ENCODE data around the gene ECE1.
"Not testable (repeated sequence)": the region's sequence is repeated elsewhere in the genome, so short reads cannot be mapped to it uniquely, and the experiment has no call there.

Gene ECE1

DNA sequence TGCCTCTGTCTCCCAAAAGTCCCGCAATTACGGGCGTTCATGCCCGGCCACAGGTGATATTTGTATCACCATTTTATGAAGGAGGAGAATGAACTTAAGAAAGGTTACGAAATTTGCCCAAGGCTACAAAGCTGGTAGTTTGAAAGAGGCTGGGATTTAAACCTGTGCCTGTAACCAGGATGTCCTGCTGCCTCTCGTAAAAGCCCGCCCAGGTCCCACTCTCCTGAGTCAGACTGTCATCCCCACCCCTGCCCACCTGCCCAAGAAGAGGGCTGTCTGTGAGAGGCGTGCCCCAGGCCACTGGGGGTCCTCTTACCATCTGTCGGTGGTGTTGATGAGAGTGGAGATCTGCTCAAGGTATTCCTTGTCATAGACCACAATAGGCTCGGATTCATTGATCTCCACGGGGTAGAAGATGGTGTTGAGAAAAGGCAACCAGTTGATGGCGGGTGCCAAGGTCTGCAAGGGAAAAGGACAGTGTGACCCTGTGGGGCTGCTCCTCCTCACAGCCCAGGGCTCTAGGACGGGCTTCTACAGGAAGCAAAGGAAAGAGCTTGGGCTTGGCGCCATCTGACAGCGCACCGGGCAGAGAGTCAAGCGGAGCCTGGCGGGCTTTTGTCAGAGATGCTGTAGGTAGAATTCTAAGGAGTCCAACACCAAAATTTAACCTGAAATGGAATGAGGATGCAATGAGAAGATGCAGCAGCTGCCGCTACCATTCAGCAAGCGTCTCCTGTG is 43.2 kb downstream of the ECE1 start:
- DNase-seq: no peak

- DNase-seq: no peak
These were observed 44.5 kb downstream of the ECE1 start for GRCh38 chr1:21245688-21246229.

DNA sequence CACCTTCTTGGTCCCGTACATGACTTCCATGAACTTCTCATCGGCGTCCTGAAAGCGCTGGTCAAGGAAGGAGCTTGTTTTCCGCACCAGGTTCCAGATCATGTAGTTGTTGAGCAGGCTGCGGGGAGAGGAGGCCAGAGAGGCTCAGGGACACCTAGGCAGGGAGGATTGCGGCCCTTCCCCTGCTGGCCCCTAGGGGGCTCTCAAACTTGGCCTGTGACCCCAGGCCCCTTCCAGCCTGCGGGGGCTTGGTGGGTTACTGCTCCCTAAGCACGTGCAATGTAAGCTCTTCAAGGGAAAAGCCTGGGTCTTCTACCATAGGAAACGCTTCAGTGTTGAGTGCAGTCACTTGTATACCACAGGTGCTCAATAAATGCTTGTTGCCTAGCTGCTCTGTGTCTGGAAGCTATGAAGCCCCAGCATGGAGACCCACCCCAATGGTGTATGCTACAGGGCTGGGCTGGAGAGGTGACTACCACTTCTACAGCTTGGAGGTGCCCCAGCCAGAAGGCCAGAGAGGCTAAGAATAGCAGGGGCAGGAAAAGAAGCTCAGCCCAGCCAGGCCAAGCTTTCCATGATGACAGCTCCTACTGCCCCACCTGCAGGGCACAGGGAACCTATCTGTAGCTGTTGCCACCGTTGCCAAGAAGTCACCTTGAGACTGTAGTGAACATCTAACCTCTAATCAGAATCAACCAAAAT is 45.1 kb downstream of the ECE1 start:
- DNase-seq: no peak

GRCh38 chr1:21244154-21244553 is 46.1 kb downstream of the ECE1 start:
- DNase-seq: no peak

- no peak for DNase-seq
These were observed 47.4 kb downstream of the ECE1 start for GRCh38 chr1:21242846-21243245.

GRCh38 chr1:21241771-21242581 is 48.3 kb downstream of the ECE1 start:
- DNase-seq: no peak

DNA sequence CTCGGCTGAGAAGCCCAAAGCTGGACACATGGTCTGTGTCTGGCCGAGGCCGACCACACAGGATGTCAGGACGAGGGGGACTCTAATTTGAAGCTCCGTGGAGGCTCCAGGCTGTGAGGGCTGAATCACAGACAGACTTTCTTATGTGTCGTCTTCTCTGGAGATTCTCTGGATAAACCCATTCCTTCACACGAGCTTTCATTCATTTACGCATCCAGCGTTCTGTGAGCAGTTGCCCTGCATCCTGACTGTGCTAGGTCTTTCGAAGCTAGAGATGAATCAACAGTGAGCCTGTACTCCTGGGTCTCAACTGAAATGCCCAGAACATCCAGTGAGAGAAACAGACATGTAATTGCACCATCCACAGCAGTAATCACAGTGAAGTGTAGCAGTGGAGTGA is 49.6 kb downstream of the ECE1 start:
- no peak for DNase-seq

DNA sequence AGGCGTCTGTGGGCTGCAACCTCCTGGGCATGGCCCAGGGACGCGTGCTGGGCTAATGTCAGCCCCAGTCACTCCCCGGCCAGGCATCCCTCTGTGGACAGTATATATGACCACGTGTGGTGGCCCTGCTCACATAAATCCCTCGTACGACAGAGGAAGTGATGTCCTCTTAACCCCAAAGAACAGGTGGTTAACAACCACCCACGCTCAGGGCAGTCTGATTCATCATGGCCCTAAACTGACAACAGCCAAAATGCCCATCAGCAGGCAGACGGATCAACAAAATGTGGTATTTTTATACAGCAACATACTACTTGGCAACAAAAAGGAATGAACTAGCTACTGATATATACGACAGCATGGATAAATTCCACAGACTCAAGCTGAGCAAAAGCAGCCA is 51.0 kb downstream of the ECE1 start:
- DNase-seq: no peak

DNA sequence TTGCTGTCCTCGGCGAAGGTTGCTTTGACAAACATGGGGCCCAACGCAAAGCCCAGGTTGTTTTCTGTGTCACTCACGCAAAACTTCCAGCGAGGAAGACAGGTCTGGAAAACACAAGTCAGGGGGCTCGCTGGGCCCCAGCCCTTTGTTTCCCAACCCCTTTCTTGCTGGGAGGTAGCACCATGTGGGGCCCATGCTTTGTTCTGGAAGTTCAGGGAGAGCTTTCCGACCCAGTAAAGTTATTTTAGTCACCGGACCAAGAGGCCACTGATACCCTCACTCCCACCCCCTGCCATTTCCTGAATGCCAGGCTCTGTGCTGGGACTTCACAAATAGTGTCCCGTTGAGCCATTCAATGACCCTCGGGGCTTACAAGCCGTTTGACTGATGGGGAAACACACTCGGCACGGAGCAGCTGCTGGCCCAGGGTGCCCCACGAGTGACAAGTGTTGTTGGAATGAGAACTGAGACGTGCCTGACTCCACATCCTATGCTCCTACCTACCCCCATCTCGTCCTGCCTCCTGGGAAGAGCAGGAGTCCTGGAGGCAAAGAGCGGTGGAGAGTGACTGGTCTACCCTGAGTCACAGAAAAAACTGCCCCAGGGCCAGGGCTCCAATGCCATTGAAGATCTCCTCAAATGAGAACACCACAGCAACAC is 52.0 kb downstream of the ECE1 start:
- no peak for DNase-seq

DNA sequence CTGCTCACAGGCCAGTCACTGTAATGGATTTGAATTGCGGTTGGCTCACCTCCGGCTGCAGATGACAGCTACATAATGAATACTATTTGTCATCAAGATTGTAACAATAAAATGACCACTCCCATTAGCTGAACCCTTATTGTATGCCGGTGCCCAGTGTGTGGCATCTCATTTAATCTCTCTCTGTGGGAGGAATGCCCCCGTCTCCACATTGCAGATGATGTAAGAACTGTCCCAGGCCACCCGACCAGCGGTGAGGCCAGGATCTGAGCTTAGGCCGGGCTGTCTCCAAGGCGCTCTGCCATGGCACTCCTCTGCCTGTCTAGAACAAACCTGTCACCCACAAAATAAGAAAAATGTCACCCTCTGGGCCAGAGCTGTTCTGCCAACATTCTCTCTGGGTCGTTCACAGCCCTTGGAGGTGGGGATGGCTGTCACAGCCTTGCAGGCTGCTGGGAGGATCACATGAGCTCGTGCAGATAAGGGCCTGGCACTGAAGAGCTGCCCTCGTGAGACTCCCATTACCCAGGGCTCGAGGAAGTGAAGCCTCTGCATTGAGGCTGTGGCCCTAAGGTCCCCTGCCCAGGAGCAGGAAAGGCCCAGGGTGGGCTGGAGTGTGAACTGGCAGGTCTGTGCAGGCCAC is 52.7 kb downstream of the ECE1 start:
- no peak for DNase-seq

DNA sequence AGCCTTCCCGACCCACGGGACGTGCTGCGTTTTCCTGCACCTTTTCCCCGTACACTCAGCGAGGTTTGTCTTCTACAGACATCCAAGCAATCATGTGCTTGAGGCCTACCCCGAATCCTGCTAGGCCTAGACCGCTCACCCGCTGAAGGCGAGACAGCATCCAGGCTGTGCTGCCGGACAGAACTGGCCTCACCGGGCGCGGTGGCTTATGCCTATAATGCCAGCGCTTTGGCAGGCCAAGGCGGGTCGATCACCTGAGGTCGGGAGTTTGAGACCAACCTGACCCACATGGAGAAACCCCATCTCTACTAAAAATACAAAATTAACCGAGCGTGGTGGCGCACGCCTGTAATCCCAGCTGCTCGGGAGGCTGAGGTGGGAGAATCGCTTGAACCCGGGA is 54.1 kb downstream of the ECE1 start:
- no peak for DNase-seq

DNA sequence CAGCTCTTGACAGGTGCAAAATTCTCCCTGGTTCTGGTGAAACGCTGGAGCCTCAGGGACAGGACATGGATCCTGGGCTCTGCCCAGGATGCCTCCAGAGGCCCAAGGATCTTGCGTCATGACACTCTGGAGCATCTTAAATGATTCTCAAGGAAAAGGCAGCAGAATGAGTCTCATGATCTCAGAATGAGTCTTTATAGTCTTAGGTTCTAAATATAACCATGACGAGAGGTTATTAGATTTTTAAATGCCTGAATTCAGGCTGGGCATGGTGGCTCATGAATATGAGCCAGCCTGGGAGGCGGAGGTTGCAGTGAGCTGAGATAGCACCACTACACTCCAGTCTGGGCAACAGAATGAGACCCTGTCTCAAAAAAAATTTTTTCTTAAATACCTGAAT is 55.5 kb downstream of the ECE1 start:
- no peak for DNase-seq

DNA sequence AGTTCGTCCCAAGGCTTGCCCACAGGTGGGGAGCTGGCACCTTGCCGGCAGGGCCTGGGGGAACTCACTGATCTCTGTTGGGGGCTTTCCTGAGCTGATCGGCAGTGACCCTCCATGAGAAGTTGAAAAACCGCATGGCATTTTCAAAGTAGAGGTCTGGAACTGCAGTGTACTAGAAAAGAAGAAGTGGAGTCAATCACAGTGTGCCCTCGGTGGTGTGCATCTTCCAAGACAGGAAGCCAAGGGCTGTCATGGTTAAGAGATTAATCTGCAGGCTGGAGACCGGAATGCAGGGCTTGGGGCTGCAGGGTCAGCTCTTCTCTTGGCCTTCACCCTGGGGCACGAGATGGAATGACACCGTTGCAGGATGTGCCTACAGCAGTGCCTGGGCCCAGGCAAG is 56.8 kb downstream of the ECE1 start:
- DNase-seq: no peak

DNA sequence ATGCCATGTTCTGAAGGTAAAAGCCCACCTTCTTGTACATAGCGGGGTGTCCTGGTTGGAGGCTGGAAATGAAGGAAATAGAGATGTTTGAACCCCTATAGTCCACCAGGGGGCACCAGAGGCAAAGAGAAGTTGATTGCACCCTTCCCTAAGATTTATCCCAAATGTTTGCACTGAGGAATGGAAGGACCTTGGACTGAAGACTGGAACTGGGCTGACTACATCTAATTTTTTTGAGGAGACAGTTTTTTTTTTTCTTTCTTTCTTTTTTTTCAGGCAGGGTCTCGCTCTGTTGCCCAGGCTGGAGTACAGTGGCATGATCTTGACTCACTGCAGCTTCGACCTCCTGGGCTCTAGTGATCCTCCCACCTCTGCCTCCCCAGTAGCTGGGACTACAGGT is 58.2 kb downstream of the ECE1 start:
- peak; percentile 33 for DNase-seq

DNA sequence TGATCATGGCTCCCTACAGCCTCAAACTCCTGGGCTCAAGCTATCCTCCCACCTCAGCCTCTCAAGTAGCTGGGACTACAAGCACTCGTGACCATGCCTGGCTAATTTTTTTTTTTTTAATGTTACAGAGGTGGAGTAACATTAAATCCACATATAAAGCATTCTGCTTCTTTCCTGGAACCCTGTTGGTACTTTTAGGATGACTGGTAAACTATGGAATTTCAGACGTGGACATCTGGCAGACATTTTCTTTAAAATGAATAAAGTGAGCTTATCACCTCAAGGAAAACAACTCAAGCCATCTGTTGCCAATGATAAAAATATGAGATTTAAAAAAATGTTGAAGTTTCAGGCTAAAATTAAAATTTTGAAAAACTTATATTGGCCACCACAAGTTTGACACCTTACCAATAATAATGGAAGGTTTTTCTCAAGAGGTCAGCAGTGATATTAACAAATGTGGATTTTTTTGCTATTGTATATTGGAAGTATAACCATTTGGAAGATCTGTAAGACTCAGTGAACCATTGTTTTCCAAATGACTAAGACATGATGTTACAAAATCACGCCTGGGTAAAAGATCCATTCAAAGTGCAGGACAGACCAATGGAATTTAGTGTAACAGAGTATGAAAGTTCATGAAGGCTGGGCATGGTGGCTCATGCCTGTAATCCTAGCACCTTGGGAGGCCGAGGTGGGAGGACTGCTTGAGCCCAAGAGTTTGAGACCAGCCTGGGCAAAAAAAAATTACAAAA is 60.8 kb downstream of the ECE1 start:
- no peak for DNase-seq

GRCh38 chr1:21228224-21228623 is 62.0 kb downstream of the ECE1 start:
- not testable (repeated sequence) for DNase-seq

DNA sequence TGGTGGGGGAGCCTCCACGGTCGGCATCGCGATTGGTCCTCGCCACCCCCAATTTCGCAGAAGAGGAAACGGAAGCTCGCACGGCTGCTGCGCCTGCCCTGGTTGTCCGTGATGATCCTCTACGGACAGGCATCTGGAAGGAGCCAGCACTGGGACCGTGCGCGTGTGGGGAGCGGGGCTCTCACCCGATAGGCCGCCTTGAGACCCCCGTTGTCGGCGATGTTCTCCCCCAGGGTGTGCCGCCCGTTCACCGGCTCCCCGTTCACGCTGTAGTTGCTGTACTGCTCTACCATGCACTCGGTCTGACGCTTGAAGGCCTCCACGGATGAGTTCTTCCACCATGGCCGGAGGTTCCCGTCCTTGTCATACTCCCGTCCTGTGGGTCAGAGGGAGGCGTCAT is 65.2 kb downstream of the ECE1 start:
- DNase-seq: no peak

DNA sequence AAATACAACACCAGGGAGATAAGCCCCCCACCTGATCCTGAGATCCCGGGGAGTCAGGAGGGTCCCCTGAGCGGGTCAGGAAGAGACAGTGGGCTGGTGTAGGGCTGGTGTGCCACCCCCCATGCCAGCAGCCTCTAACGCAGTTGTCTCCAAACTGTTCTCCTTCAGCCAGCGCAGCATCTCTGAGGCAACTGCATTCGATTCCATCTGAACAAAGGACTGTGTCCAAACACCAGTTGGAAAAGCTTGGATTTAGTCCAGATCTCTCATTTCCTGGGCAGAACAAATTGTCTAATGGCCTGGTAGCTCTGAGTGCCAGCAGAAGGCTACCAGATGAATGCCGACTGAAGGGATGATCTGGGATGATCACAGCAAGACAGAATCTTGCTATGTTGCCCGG is 69.4 kb downstream of the ECE1 start:
- no peak for DNase-seq

DNA sequence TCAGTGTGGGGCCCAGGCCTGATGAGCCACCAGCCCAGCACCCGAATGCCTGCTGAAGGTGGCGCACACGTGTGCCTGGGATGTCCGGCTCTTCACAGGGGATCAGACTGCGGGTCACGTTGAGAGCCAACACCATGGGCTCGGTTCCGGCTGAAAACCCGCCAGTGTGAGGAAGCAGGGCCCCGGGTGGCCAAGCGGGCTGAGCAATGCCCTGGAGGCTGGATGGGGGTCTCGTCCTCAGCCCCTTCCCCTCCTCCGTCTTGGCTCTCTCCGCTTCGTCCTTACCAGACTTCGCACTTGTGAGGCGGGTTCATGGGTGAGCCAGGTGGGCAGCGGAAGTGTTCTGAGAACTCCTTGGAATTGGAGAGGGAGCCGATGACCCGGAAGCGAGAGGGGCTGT is 70.6 kb downstream of the ECE1 start:
- no peak for DNase-seq

DNA sequence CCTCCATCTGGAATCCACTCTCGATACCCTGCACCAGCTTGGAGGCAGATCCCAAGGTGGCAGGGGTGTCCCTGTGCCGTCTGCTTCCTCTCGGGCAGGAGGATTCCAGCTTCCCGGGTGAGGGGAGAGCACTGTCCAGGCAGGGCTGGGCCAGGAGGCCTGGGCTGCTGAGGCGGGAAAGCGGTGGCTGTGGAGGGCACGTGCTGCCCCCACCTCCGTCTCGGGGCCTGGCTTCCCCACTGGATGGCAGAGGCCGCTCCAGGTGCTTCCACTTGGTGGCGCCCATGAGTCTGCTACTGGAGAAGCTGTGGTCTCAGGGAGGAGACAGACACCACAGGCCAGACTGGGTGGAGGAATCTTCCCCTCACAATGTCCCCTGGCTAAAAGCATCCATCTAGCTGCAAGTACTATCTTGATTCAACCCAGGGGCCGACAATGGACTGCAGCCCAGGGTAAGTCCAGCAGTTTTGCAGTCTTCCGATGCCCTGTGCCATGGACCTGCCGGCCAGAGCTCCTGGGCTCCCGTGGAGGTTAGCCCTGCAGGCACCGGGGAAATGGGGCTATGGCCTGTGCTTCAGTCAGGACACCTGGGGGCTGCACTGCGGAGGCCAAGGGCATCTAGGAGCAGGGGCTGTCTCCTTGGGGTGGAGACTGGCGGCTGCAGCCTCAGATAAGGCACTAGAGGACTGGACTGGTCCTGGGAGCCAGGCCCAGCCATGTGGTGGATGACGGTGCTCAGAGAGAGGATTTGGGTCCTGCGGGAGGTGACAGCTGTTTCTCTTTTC is 72.3 kb downstream of the ECE1 start:
- peak; percentile 60 for DNase-seq

Measured in 8988T (cell line).